HL-60 (cell line): Measurements from ENCODE around the gene NLGN1.

Experiments
- POLR2AphosphoS5 ChIP-seq: IDR thresholded peaks from 2 replicates; pipeline ENCODE4 v1.6.1; 2012; ENCODE audit warnings: low read depth
- REST ChIP-seq: IDR thresholded peaks from 2 replicates; pipeline ENCODE4 v1.6.1; 2012; ENCODE audit warnings: low read depth; ENCODE audit not compliant: insufficient replicate concordance
- TF ChIP-seq, protein P1 (sequence below): IDR thresholded peaks from one replicate; pipeline ENCODE4 v1.5.1; 2011; ENCODE audit warnings: low read length, control low read depth, inconsistent platforms; ENCODE audit not compliant: insufficient read depth

GRCh38 chr3:174089592-174089991, 692.0 kb downstream of the NLGN1 start:
- TF ChIP-seq, protein P1, sequence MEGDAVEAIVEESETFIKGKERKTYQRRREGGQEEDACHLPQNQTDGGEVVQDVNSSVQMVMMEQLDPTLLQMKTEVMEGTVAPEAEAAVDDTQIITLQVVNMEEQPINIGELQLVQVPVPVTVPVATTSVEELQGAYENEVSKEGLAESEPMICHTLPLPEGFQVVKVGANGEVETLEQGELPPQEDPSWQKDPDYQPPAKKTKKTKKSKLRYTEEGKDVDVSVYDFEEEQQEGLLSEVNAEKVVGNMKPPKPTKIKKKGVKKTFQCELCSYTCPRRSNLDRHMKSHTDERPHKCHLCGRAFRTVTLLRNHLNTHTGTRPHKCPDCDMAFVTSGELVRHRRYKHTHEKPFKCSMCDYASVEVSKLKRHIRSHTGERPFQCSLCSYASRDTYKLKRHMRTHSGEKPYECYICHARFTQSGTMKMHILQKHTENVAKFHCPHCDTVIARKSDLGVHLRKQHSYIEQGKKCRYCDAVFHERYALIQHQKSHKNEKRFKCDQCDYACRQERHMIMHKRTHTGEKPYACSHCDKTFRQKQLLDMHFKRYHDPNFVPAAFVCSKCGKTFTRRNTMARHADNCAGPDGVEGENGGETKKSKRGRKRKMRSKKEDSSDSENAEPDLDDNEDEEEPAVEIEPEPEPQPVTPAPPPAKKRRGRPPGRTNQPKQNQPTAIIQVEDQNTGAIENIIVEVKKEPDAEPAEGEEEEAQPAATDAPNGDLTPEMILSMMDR = no peak
- TF ChIP-seq REST (no peak), POLR2AphosphoS5 (no peak)
